H1 (cell line): ENCODE results near the gene CFAP97. TPM values are rescaled to one million over a fixed set of nuclear protein-coding genes. Genes with fewer than 3 reads are reported as not detected.
"Not testable (repeated sequence)": the region's sequence is repeated elsewhere in the genome, so short reads cannot be mapped to it uniquely, and the experiment has no call there.

ENCODE experiments used
- CTCF ChIA-PET: fragments of 300-600 bp; sonication (Branson Sonifier 250); formaldehyde crosslinking; loops from one replicate; lab custom pipeline; 2021; ENCODE audit not compliant: partially characterized antibody; lab: Charles Lee
- POLR2A ChIA-PET: fragments of 300-600 bp; sonication (Branson Sonifier 250); formaldehyde crosslinking; loops from one replicate; lab custom pipeline; 2021; ENCODE audit warnings: inconsistent platforms; ENCODE audit not compliant: partially characterized antibody; lab: Charles Lee
- DNase-seq, 2 experiments: peaks; one replicate each; pipeline versions ENCODE4 v3.0.0 to v3.0.0-alpha.2; 2010 to 2022; ENCODE audit warnings: low spot score in 2 of 2, low read depth in 1 of 2, mixed read lengths in 1 of 2
- FAIRE-seq: peaks from 2 replicates; lab custom pipeline; 2011; peaks lifted over from hg19 to GRCh38; lab: Jason Lieb, UNC
- H2AFZ ChIP-seq: 2 replicates; pipeline ENCODE4 v1.8.1; 2012; ENCODE audit warnings: low read length, inconsistent platforms
- H2AK5ac ChIP-seq: 2 replicates; pipeline ENCODE4 v1.6.1; 2013; ENCODE audit warnings: low read depth, low read length
- H2BK120ac ChIP-seq: replicated peaks from 2 replicates; pipeline ENCODE3; 2013; ENCODE audit warnings: low read depth, low read length, inconsistent platforms
- H2BK12ac ChIP-seq: 2 replicates; pipeline ENCODE4 v1.6.1; 2013; ENCODE audit warnings: low read depth, low read length
- H2BK15ac ChIP-seq: 2 replicates; pipeline ENCODE4 v1.6.1; 2013; ENCODE audit warnings: low read length
- H2BK20ac ChIP-seq: 2 replicates; pipeline ENCODE4 v1.6.1; 2013; ENCODE audit warnings: low read length
- H2BK5ac ChIP-seq: 2 replicates; pipeline ENCODE4 v1.6.1; 2013; ENCODE audit warnings: low read depth, low read length
- H3K14ac ChIP-seq: 2 replicates; pipeline ENCODE4 v1.6.1; 2013; ENCODE audit warnings: inconsistent platforms; ENCODE audit not compliant: insufficient read length
- H3K18ac ChIP-seq: 2 replicates; pipeline ENCODE4 v1.6.1; 2013; ENCODE audit warnings: low read length; ENCODE audit errors: extremely low read depth
- H3K23ac ChIP-seq: 2 replicates; pipeline ENCODE4 v1.6.1; 2013; ENCODE audit warnings: inconsistent platforms; ENCODE audit not compliant: insufficient read length
- H3K23me2 ChIP-seq: 2 replicates; pipeline ENCODE4 v1.6.1; 2013; ENCODE audit warnings: low read depth, low read length
- H3K27ac ChIP-seq: 2 replicates; pipeline ENCODE4 v1.6.1; 2011; ENCODE audit warnings: low read depth, low read length, inconsistent platforms
- H3K27me3 ChIP-seq, 4 experiments: replicated peaks in 1 of 4; 1 replicate in 1 of 4; 2 replicates in 3 of 4; pipeline versions ENCODE4 v1.6.1 to v1.8.1; 2011 to 2013; ENCODE audit warnings: low read length in 3 of 4, mild to moderate bottlenecking in 3 of 4, inconsistent platforms in 2 of 4, mixed read lengths in 2 of 4, moderate library complexity in 1 of 4; ENCODE audit not compliant: control insufficient read depth in 3 of 4, insufficient read depth in 3 of 4; ENCODE audit errors: extremely low read depth in 1 of 4
- H3K36me3 ChIP-seq, 4 experiments: 2 replicates each; pipeline versions ENCODE4 v1.6.1 to v1.8.1; 2011 to 2013; ENCODE audit warnings: mild to moderate bottlenecking in 4 of 4, low read length in 3 of 4, moderate library complexity in 2 of 4, control low read depth in 1 of 4, inconsistent platforms in 1 of 4; ENCODE audit not compliant: insufficient read depth in 4 of 4, control insufficient read depth in 2 of 4
- H3K4ac ChIP-seq: replicated peaks from 2 replicates; pipeline ENCODE3; 2013; ENCODE audit warnings: low read length, low read depth, mixed read lengths, inconsistent platforms; ENCODE audit not compliant: insufficient read length
- H3K4me1 ChIP-seq, 4 experiments: replicated peaks in 1 of 4; 1 replicate in 1 of 4; 2 replicates in 3 of 4; pipeline versions ENCODE4 v1.6.1 to v1.8.1; 2011 to 2013; ENCODE audit warnings: low read length in 3 of 4, inconsistent platforms in 2 of 4, mixed read lengths in 1 of 4; ENCODE audit not compliant: insufficient read depth in 4 of 4, control insufficient read depth in 3 of 4
- H3K4me2 ChIP-seq, 2 experiments: 2 replicates each; pipeline versions ENCODE4 v1.6.1 to v1.8.1; 2011 to 2013; ENCODE audit warnings: low read depth in 2 of 2, low read length in 2 of 2, control low read depth in 1 of 2, inconsistent platforms in 1 of 2, mild to moderate bottlenecking in 1 of 2; ENCODE audit not compliant: insufficient read depth in 1 of 2
- H3K4me3 ChIP-seq, 4 experiments: fragments of 200-600, 300-600 bp in 1 of 4; sonication (generic), shearing (Covaris generic), sonication (Bioruptor Twin) in 1 of 4; 2 replicates each; pipeline versions ENCODE4 v1.5.1 to v1.8.1; 2011 to 2016; ENCODE audit warnings: low read length in 4 of 4, low read depth in 3 of 4, control low read depth in 2 of 4, inconsistent platforms in 2 of 4, mild to moderate bottlenecking in 2 of 4, mixed read lengths in 1 of 4, moderate library complexity in 1 of 4; ENCODE audit not compliant: insufficient read depth in 2 of 4; ENCODE audit errors: extremely low read depth in 1 of 4
- H3K56ac ChIP-seq: replicated peaks from 2 replicates; pipeline ENCODE3; 2013; ENCODE audit warnings: low read depth, mild to moderate bottlenecking, mixed read lengths, low read length, inconsistent platforms; ENCODE audit not compliant: insufficient read length
- H3K79me1 ChIP-seq: 2 replicates; pipeline ENCODE4 v1.6.1; 2013; ENCODE audit warnings: low read depth, low read length, control low read depth
- H3K79me2 ChIP-seq, 2 experiments: 2 replicates each; pipeline versions ENCODE4 v1.6.1 to v1.8.1; 2012 to 2013; ENCODE audit warnings: low read length in 2 of 2, mild to moderate bottlenecking in 2 of 2, inconsistent platforms in 1 of 2; ENCODE audit not compliant: insufficient read depth in 2 of 2, control insufficient read depth in 1 of 2
- H3K9ac ChIP-seq, 4 experiments: replicated peaks in 1 of 4; 1 replicate in 1 of 4; 2 replicates in 3 of 4; pipeline versions ENCODE4 v1.6.1 to v1.8.1; 2011 to 2013; ENCODE audit warnings: low read depth in 3 of 4, low read length in 3 of 4, control low read depth in 2 of 4, mild to moderate bottlenecking in 2 of 4, moderate library complexity in 2 of 4, inconsistent platforms in 1 of 4; ENCODE audit errors: extremely low read depth in 1 of 4
- H3K9me3 ChIP-seq, 2 experiments: 2 replicates each; pipeline versions ENCODE4 v1.6.1 to v1.8.1; 2012 to 2013; ENCODE audit warnings: mild to moderate bottlenecking in 2 of 2, moderate library complexity in 2 of 2, control low read depth in 1 of 2, inconsistent platforms in 1 of 2, low read depth in 1 of 2, low read length in 1 of 2, mixed read lengths in 1 of 2; ENCODE audit not compliant: insufficient read depth in 2 of 2
- H4K20me1 ChIP-seq, 2 experiments: replicated peaks in 1 of 2; 2 replicates each; pipeline versions ENCODE3 to v1.8.1; 2011 to 2013; ENCODE audit warnings: inconsistent platforms in 2 of 2, low read length in 2 of 2, mild to moderate bottlenecking in 1 of 2; ENCODE audit not compliant: insufficient read depth in 2 of 2, control insufficient read depth in 1 of 2
- H4K5ac ChIP-seq: 2 replicates; pipeline ENCODE4 v1.6.1; 2013; ENCODE audit warnings: low read length, low read depth, mixed read lengths, inconsistent platforms; ENCODE audit not compliant: insufficient read length
- H4K8ac ChIP-seq: 2 replicates; pipeline ENCODE4 v1.8.0; 2013; ENCODE audit warnings: mild to moderate bottlenecking, moderate library complexity, low read length, inconsistent platforms; ENCODE audit not compliant: insufficient read depth; ENCODE audit errors: extremely low read depth
- H4K91ac ChIP-seq: replicated peaks from 2 replicates; pipeline ENCODE3; 2013; ENCODE audit warnings: low read length, mixed read lengths, inconsistent platforms; ENCODE audit not compliant: insufficient read length
- ATF3 ChIP-seq: IDR thresholded peaks from 2 replicates; pipeline ENCODE4 v1.6.1; 2011; ENCODE audit warnings: low read depth, mild to moderate bottlenecking, low read length; ENCODE audit not compliant: insufficient read depth
- CEBPB ChIP-seq: IDR thresholded peaks from 2 replicates; pipeline ENCODE4 v1.6.1; 2012; ENCODE audit warnings: low read depth, low read length
- CHD1 ChIP-seq: IDR thresholded peaks from 2 replicates; pipeline ENCODE4 v1.6.1; 2012; ENCODE audit warnings: low read depth, low read length, improper control_type of control experiment
- GABPA ChIP-seq: IDR thresholded peaks from 2 replicates; pipeline ENCODE4 v1.6.1; 2011; ENCODE audit warnings: mild to moderate bottlenecking, low read length, moderate library complexity, borderline replicate concordance; ENCODE audit not compliant: insufficient read depth
- HDAC2 ChIP-seq, 2 experiments: fragments of 300-600 bp in 1 of 2; sonication (generic) in 1 of 2; IDR thresholded peaks; 2 replicates each; pipeline ENCODE4 v1.6.1; 2011 to 2012; ENCODE audit warnings: low read depth in 2 of 2, low read length in 2 of 2, mild to moderate bottlenecking in 2 of 2, moderate library complexity in 2 of 2, borderline replicate concordance in 1 of 2, inconsistent platforms in 1 of 2
- JUND ChIP-seq: IDR thresholded peaks from 2 replicates; pipeline ENCODE4 v1.6.1; 2011; ENCODE audit warnings: mild to moderate bottlenecking, improper control_type of control experiment, low read length
- PHF8 ChIP-seq: fragments of 200-600 bp; sonication (generic); conservative IDR thresholded peaks from 2 replicates; pipeline ENCODE4 v1.7.1; 2012; ENCODE audit warnings: low read depth, mild to moderate bottlenecking, inconsistent platforms, low read length, moderate library complexity
- RBBP5 ChIP-seq: IDR thresholded peaks from 2 replicates; pipeline ENCODE4 v1.7.1; 2012; ENCODE audit warnings: low read depth, mild to moderate bottlenecking, inconsistent platforms, low read length, moderate library complexity, borderline replicate concordance
- RNF2 ChIP-seq: fragments of 200-900, 300-1000 bp; sonication (generic); IDR thresholded peaks from 2 replicates; pipeline ENCODE4 v1.7.1; 2016; ENCODE audit warnings: borderline replicate concordance, low read depth, mild to moderate bottlenecking, antibody characterized with exemption, low read length; ENCODE audit not compliant: poor library complexity, severe bottlenecking; ENCODE audit errors: missing control alignments
- SRF ChIP-seq: IDR thresholded peaks from 2 replicates; pipeline ENCODE4 v1.6.1; 2011; ENCODE audit warnings: mild to moderate bottlenecking, low read depth, low read length, moderate library complexity
- TAF7 ChIP-seq: optimal IDR thresholded peaks from 2 replicates; pipeline ENCODE3; 2011; ENCODE audit warnings: low read depth, mild to moderate bottlenecking, inconsistent platforms, low read length, moderate library complexity, borderline replicate concordance
- TCF12 ChIP-seq: IDR thresholded peaks from 2 replicates; pipeline ENCODE4 v1.6.1; 2011; ENCODE audit warnings: low read depth, mild to moderate bottlenecking, low read length
- WGBS, 2 experiments: shearing (Covaris generic) in 1 of 2; methylation state at CpG; one replicate each; pipeline versions ENCODE4 v1.1.6 to v1.1.7; 2013 to 2015; ENCODE audit warnings: low lambda C conversion rate in 2 of 2, mixed read lengths in 2 of 2, inconsistent platforms in 1 of 2, low coverage in 1 of 2, missing lambda C conversion rate in 1 of 2; ENCODE audit not compliant: insufficient replicate concordance in 2 of 2, insufficient coverage in 1 of 2, insufficient read length in 1 of 2; ENCODE audit errors: extremely low coverage in 1 of 2, missing lambda C conversion rate in 1 of 2; 5-methylcytosine and 5-hydroxymethylcytosine counted together
- polyA plus RNA-seq, 7 experiments: library from polyadenylated mRNA; depleted of rRNA in 3 of 7; stranded (reverse) in 5 of 7; unstranded in 2 of 7; fragments of >200 nt in 5 of 7; fragments of 200-250 nt in 2 of 7; gene quantifications; 1 replicate in 5 of 7; 2 replicates in 1 of 7; 4 replicates in 1 of 7; pipeline versions ENCODE4 v1.2.1 to v1.2.3, GENCODE V29; 2011 to 2013; ENCODE audit warnings: missing spikeins in 2 of 7, mixed read lengths in 2 of 7
- total RNA-seq: library from RNA; stranded (reverse); fragmentation: NEBNext Ultra II Directional; extraction: Animal tissue kit (Norgen Biotek cat#: 25700); gene quantifications from 2 replicates; pipeline ENCODE4 v1.2.1, GENCODE V29; 2021

The CFAP97 gene
- total and polyA plus RNA-seq, 2 of the 8 experiments (the other 6 are each of a cell fraction or from before 2014, with no cell fraction given): 9.2 to 40.4 TPM

DNA sequence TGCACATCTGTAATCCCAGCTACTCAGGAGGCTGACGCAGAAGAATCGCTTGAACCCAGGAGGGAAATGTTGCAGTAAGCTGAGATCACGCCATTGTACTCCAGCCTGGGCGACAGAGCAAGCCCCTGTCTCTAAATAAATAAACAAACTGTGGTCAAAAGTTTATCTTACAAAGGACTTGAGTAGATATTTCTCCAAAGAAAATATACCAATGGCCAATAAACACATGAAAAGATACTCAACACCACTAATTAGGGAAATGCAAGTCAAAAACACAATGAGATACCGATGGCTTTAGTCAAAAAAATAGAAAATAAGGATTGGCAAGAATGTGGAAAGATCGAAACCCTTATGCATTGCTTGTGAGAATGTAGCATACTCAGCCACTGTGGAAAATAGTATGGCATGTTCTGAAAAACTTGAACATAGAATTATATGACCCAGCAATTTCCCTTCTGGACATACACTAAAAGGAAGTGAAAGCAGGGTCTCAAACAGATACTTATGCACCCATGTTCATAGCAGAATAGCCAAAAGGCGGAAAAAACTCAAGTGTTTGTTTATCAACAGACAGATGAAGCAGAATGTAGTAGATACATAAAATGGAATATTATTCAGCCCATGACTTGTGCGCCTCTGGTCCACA is 2.0 kb upstream of the CFAP97 start (continued):
- TF ChIP-seq HDAC2 (IDR thresholded peaks at IDR 0.05; ENCODE audit: borderline replicate concordance in 1 of 2, low read depth in 2 of 2, low read length in 2 of 2): no peak
- TF ChIP-seq PHF8: no peak
- TF ChIP-seq TCF12: no peak
- TF ChIP-seq GABPA: no peak
- no peak for TF ChIP-seq CEBPB
- TF ChIP-seq RNF2: no peak
- no peak for TF ChIP-seq CHD1
- no peak for TF ChIP-seq SRF
- no peak for TF ChIP-seq ATF3
- no peak for TF ChIP-seq JUND
- TF ChIP-seq RBBP5: no peak
- no peak for TF ChIP-seq TAF7

GRCh38 chr4:185205073-185205472 is 1.3 kb upstream of the CFAP97 start:
- H2BK12ac ChIP-seq, H3K9ac ChIP-seq, H4K5ac ChIP-seq: not testable (repeated sequence)

More at GRCh38 chr4:185205073-185205472, 1.3 kb upstream of the CFAP97 start:
- not testable (repeated sequence) for FAIRE-seq, H3K23ac ChIP-seq, H3K18ac ChIP-seq, H2AK5ac ChIP-seq, H4K91ac ChIP-seq, H3K4me1 ChIP-seq, H3K4me2 ChIP-seq, H4K20me1 ChIP-seq, H3K36me3 ChIP-seq, H2BK20ac ChIP-seq, H3K9me3 ChIP-seq, H3K79me1 ChIP-seq, H3K27ac ChIP-seq, H2BK5ac ChIP-seq, H2BK120ac ChIP-seq, H3K56ac ChIP-seq, H2AFZ ChIP-seq, H3K4me3 ChIP-seq, DNase-seq, H3K23me2 ChIP-seq, H2BK15ac ChIP-seq, H4K8ac ChIP-seq, H3K14ac ChIP-seq, H3K4ac ChIP-seq, H3K27me3 ChIP-seq
- CTCF ChIA-PET: interaction anchor here (0.6 to 1.5 kb wide), 4 partner anchors 21 to 473 kb away, joined by 3 to 6 read pairs (median 3); no protein-coding TSS in a partner anchor
- 88% methylated on average over 13 of the region's 13 CpGs; no CpG with 5 or more reads in 1 of the 2 experiments for WGBS, 2 experiments
- POLR2A ChIA-PET: interaction anchor here (2.0 kb wide), 1 partner anchor 21 kb away, joined by 5 read pairs; no protein-coding TSS in a partner anchor
- 0 out of 4 replicates have a peak, but pooled peaks cover 0 to 11% of the 10 kb centered on the region in 2 experiments for H3K79me2 ChIP-seq
